SU-DHL-6 (cell line): ENCODE results near the gene KASH5.

Experiments
- H2AFZ ChIP-seq: fragments of 200-600 bp; sonication (generic); 2 replicates; pipeline ENCODE4 v1.6.1; 2014; ENCODE audit warnings: low read depth, mild to moderate bottlenecking, moderate library complexity, mixed read lengths, antibody characterized with exemption, low read length; ENCODE audit not compliant: severe bottlenecking
- H3F3A ChIP-seq: fragments of 200-600 bp; shearing (Covaris generic); 2 replicates; pipeline ENCODE4 v1.6.0; 2016; ENCODE audit warnings: antibody characterized with exemption, mild to moderate bottlenecking; ENCODE audit not compliant: insufficient read depth
- H3K27ac ChIP-seq: fragments of 200-600 bp; sonication (generic); 2 replicates; pipeline ENCODE4 v1.5.1; 2016; ENCODE audit warnings: low read depth, mild to moderate bottlenecking, low read length, moderate library complexity, mixed read lengths
- H3K27me3 ChIP-seq: fragments of 200-600 bp; sonication (generic), shearing (Covaris generic); 2 replicates; pipeline ENCODE4 v1.6.0; 2014; ENCODE audit warnings: mild to moderate bottlenecking, low read length
- H3K36me3 ChIP-seq: fragments of 200-600 bp; sonication (generic); 2 replicates; pipeline ENCODE4 v1.6.1; 2014; ENCODE audit warnings: mild to moderate bottlenecking, low read length, mixed read lengths
- H3K4me2 ChIP-seq: fragments of 300-600, 200-600 bp; shearing (Covaris generic), sonication (generic); 2 replicates; pipeline ENCODE4 v1.6.0; 2014; ENCODE audit warnings: low read length, low read depth, mild to moderate bottlenecking; ENCODE audit not compliant: poor library complexity, severe bottlenecking
- H3K4me3 ChIP-seq: fragments of 200-600 bp; sonication (generic); 2 replicates; pipeline ENCODE4 v1.5.1; 2014; ENCODE audit warnings: antibody characterized with exemption, low read length, mild to moderate bottlenecking, mixed read lengths; ENCODE audit not compliant: insufficient read depth, poor library complexity, severe bottlenecking
- H3K79me2 ChIP-seq: fragments of 200-600 bp; sonication (generic); 2 replicates; pipeline ENCODE4 v1.6.1; 2014; ENCODE audit warnings: mild to moderate bottlenecking, low read length, moderate library complexity; ENCODE audit not compliant: insufficient read depth
- H3K9ac ChIP-seq: fragments of 200-600 bp; sonication (generic); 2 replicates; pipeline ENCODE4 v1.7.0; 2014; ENCODE audit warnings: mild to moderate bottlenecking, low read length
- H3K9me2 ChIP-seq: fragments of 200-600 bp; sonication (generic); replicated peaks from 2 replicates; pipeline ENCODE4 v1.6.1; 2014; ENCODE audit warnings: low read length; ENCODE audit not compliant: insufficient read depth
- H3K9me3 ChIP-seq: fragments of 200-600 bp; sonication (generic); 2 replicates; pipeline ENCODE4 v1.6.1; 2014; ENCODE audit warnings: low read length, mixed read lengths; ENCODE audit not compliant: insufficient read depth
- H4K20me1 ChIP-seq: fragments of 200-600 bp; sonication (generic); 2 replicates; pipeline ENCODE4 v1.6.1; 2014; ENCODE audit warnings: low read depth, mild to moderate bottlenecking, antibody characterized with exemption, low read length, moderate library complexity, mixed read lengths
- CTCF ChIP-seq: fragments of 200-600 bp; sonication (generic); IDR thresholded peaks from one replicate; pipeline ENCODE4 v1.5.1; 2017; ENCODE audit warnings: antibody characterized with exemption, mild to moderate bottlenecking, low read length, moderate library complexity; ENCODE audit not compliant: insufficient read depth, poor library complexity, severe bottlenecking
- EZH2phosphoT487 ChIP-seq: fragments of 200-600 bp; sonication (generic), shearing (Covaris generic); conservative IDR thresholded peaks from 2 replicates; pipeline ENCODE4 v1.6.1; 2018; ENCODE audit warnings: mild to moderate bottlenecking, antibody characterized with exemption, low read length, moderate library complexity, mixed read lengths

The KASH5 gene

GRCh38 chr19:49347835-49348234 lies 40.2 kb upstream of the KASH5 start:
- H3K36me3 ChIP-seq, result no peaks in the 10 kb centered on the region
- peak overlapping the region; percentile 15 for H2AFZ ChIP-seq
- H3K9ac ChIP-seq, result no peak overlapping the region
- TF ChIP-seq CTCF (no peak), EZH2phosphoT487 (no peak)
- H3F3A ChIP-seq, result no peaks in the 10 kb centered on the region; the same call in 1 of the 2 replicates
- H3K9me3 ChIP-seq, result no peaks in the 10 kb centered on the region
- no peaks in the 10 kb centered on the region for H3K9me2 ChIP-seq
- H3K4me2 ChIP-seq, result no peak overlapping the region
- H3K27ac ChIP-seq, result no peak overlapping the region
- H3K4me3 ChIP-seq, result no peak overlapping the region
- H3K79me2 ChIP-seq, result no peaks in the 10 kb centered on the region
- no peaks in the 10 kb centered on the region for H3K27me3 ChIP-seq
- no peaks in the 10 kb centered on the region for H4K20me1 ChIP-seq

- Histone ChIP-seq H3K9ac (no peak overlapping the region), H3K79me2 (no peaks in the 10 kb centered on the region), H3K27ac (no peak overlapping the region), H3K27me3 (no peaks in the 10 kb centered on the region), H3K9me3 (no peaks in the 10 kb centered on the region), H4K20me1 (no peaks in the 10 kb centered on the region), H3K9me2 (no peaks in the 10 kb centered on the region), H3K4me3 (no peak overlapping the region), H3K4me2 (no peak overlapping the region), H3F3A (no peaks in the 10 kb centered on the region), H3K36me3 (no peaks in the 10 kb centered on the region), H2AFZ (peak overlapping the region; percentile 15)
- TF ChIP-seq CTCF (no peak), EZH2phosphoT487 (no peak)
Observed at GRCh38 chr19:49348305-49349189, 39.5 kb upstream of the KASH5 start.

- H3K9me3 ChIP-seq, result no peaks in the 10 kb centered on the region
- H3K79me2 ChIP-seq, result no peaks in the 10 kb centered on the region
- no peaks in the 10 kb centered on the region for H3F3A ChIP-seq
- H3K4me3 ChIP-seq, result no peak overlapping the region
- H3K9me2 ChIP-seq, result no peaks in the 10 kb centered on the region
- no peak overlapping the region for H2AFZ ChIP-seq
- TF ChIP-seq CTCF (no peak), EZH2phosphoT487 (no peak)
- no peaks in the 10 kb centered on the region for H3K27me3 ChIP-seq
- H3K9ac ChIP-seq, result no peak overlapping the region
- H3K27ac ChIP-seq, result no peak overlapping the region
- no peaks in the 10 kb centered on the region for H3K36me3 ChIP-seq
- H3K4me2 ChIP-seq, result no peak overlapping the region
- no peaks in the 10 kb centered on the region for H4K20me1 ChIP-seq
Observed at GRCh38 chr19:49349567-49349966, 38.5 kb upstream of the KASH5 start.
